ENCODE measurements around the gene AAK1.

AAK1 gene

GRCh38 chr2:69499242-69499641 is 144.3 kb downstream of the AAK1 start:
- H3K27me3 ChIP-seq (ENCODE audit: low read depth) = no peaks in the 10 kb centered on the region
- no peaks in the 10 kb centered on the region for H3K9me3 ChIP-seq
- no peak overlapping the region for H3K4me3 ChIP-seq
- no peaks in the 10 kb centered on the region for H3K4me1 ChIP-seq
- in situ Hi-C loops (cut with MboI; ENCODE audit: low sequenced_read_pairs) = no loop called here
- no peaks in the 10 kb centered on the region for H3K36me3 ChIP-seq (replicated peaks)
- DNase-seq (ENCODE audit: low spot score in 2 of 2) = no peak

- no peak overlapping the region for H3K4me3 ChIP-seq
- H3K36me3 ChIP-seq (replicated peaks) = no peaks in the 10 kb centered on the region
- H3K27me3 ChIP-seq (ENCODE audit: low read depth) = no peaks in the 10 kb centered on the region
- DNase-seq (ENCODE audit: low spot score in 2 of 2) = no peak
- in situ Hi-C loops (cut with MboI; ENCODE audit: low sequenced_read_pairs) = no loop called here
- no peaks in the 10 kb centered on the region for H3K4me1 ChIP-seq
- H3K9me3 ChIP-seq = no peaks in the 10 kb centered on the region
Measured at GRCh38 chr2:69495861-69496260, 147.7 kb downstream of the AAK1 start.

GRCh38 chr2:69495008-69495407 is 148.5 kb downstream of the AAK1 start:
- Histone ChIP-seq H3K27me3 (ENCODE audit: low read depth) (no peaks in the 10 kb centered on the region), H3K4me3 (no peak overlapping the region), H3K9me3 (no peaks in the 10 kb centered on the region), H3K36me3 (replicated peaks) (0 out of 2 replicates have a peak, but pooled peaks cover 3% of the 10 kb centered on the region), H3K4me1 (no peaks in the 10 kb centered on the region)
- DNase-seq (ENCODE audit: low spot score in 2 of 2) = no peak
- in situ Hi-C loops (cut with MboI; ENCODE audit: low sequenced_read_pairs) = no loop called here

- 0 out of 2 replicates have a peak, but pooled peaks cover 3% of the 10 kb centered on the region for H3K36me3 ChIP-seq (replicated peaks)
- H3K4me3 ChIP-seq = no peak overlapping the region
- in situ Hi-C loops (cut with MboI; ENCODE audit: low sequenced_read_pairs) = no loop called here
- H3K4me1 ChIP-seq = no peaks in the 10 kb centered on the region
- no peaks in the 10 kb centered on the region for H3K9me3 ChIP-seq
- no peaks in the 10 kb centered on the region for H3K27me3 ChIP-seq (ENCODE audit: low read depth)
- DNase-seq (ENCODE audit: low spot score in 2 of 2) = no peak
Measured at GRCh38 chr2:69494126-69494525, 149.4 kb downstream of the AAK1 start.

GRCh38 chr2:69493268-69493667 is 150.3 kb downstream of the AAK1 start:
- Histone ChIP-seq H3K9me3 (no peaks in the 10 kb centered on the region), H3K4me1 (no peaks in the 10 kb centered on the region), H3K36me3 (replicated peaks) (0 out of 2 replicates have a peak, but pooled peaks cover 3% of the 10 kb centered on the region), H3K27me3 (ENCODE audit: low read depth) (no peaks in the 10 kb centered on the region), H3K4me3 (no peak overlapping the region)
- in situ Hi-C loops (cut with MboI; ENCODE audit: low sequenced_read_pairs) = no loop called here
- DNase-seq (ENCODE audit: low spot score in 2 of 2) = no peak

GRCh38 chr2:69491864-69492263 is 151.7 kb downstream of the AAK1 start:
- no peak for DNase-seq (ENCODE audit: low spot score in 2 of 2)
- 0 out of 2 replicates have a peak, but pooled peaks cover 3% of the 10 kb centered on the region for H3K36me3 ChIP-seq (replicated peaks)
- no peaks in the 10 kb centered on the region for H3K27me3 ChIP-seq (ENCODE audit: low read depth)
- no peaks in the 10 kb centered on the region for H3K9me3 ChIP-seq
- H3K4me1 ChIP-seq = no peaks in the 10 kb centered on the region
- no peak overlapping the region for H3K4me3 ChIP-seq
- in situ Hi-C loops (cut with MboI; ENCODE audit: low sequenced_read_pairs) = no loop called here

- in situ Hi-C loops (cut with MboI; ENCODE audit: low sequenced_read_pairs) = no loop called here
- H3K9me3 ChIP-seq = no peaks in the 10 kb centered on the region
- H3K4me3 ChIP-seq = no peak overlapping the region
- H3K36me3 ChIP-seq (replicated peaks) = 0 out of 2 replicates have a peak, but pooled peaks cover 7% of the 10 kb centered on the region
- no peak for DNase-seq (ENCODE audit: low spot score in 2 of 2)
- H3K4me1 ChIP-seq = no peaks in the 10 kb centered on the region
- no peaks in the 10 kb centered on the region for H3K27me3 ChIP-seq (ENCODE audit: low read depth)
Measured at GRCh38 chr2:69490486-69490885, 153.1 kb downstream of the AAK1 start.

- no peak for DNase-seq (ENCODE audit: low spot score in 2 of 2)
- no peak overlapping the region for H3K4me3 ChIP-seq
- H3K36me3 ChIP-seq (replicated peaks) = 0 out of 2 replicates have a peak, but pooled peaks cover 7% of the 10 kb centered on the region
- no peaks in the 10 kb centered on the region for H3K9me3 ChIP-seq
- no peaks in the 10 kb centered on the region for H3K4me1 ChIP-seq
- in situ Hi-C loops (cut with MboI; ENCODE audit: low sequenced_read_pairs) = no loop called here
- no peaks in the 10 kb centered on the region for H3K27me3 ChIP-seq (ENCODE audit: low read depth)
Measured at GRCh38 chr2:69489793-69490192, 153.7 kb downstream of the AAK1 start.

GRCh38 chr2:69483696-69484095 is 159.8 kb downstream of the AAK1 start:
- in situ Hi-C loops (cut with MboI; ENCODE audit: low sequenced_read_pairs) = no loop called here
- no peak for DNase-seq (ENCODE audit: low spot score in 2 of 2)
- H3K9me3 ChIP-seq = no peaks in the 10 kb centered on the region
- H3K36me3 ChIP-seq (replicated peaks) = 0 out of 2 replicates have a peak, but pooled peaks cover 4% of the 10 kb centered on the region
- no peaks in the 10 kb centered on the region for H3K27me3 ChIP-seq (ENCODE audit: low read depth)
- H3K4me3 ChIP-seq = no peak overlapping the region
- peaks cover 2% of the 10 kb centered on the region; the same call in 1 of the 2 replicates for H3K4me1 ChIP-seq

GRCh38 chr2:69483024-69483423 is 160.5 kb downstream of the AAK1 start:
- H3K9me3 ChIP-seq = no peaks in the 10 kb centered on the region
- H3K4me1 ChIP-seq = peaks cover 2% of the 10 kb centered on the region; the same call in 1 of the 2 replicates
- in situ Hi-C loops (cut with MboI; ENCODE audit: low sequenced_read_pairs) = no loop called here
- 0 out of 2 replicates have a peak, but pooled peaks cover 4% of the 10 kb centered on the region for H3K36me3 ChIP-seq (replicated peaks)
- H3K4me3 ChIP-seq = no peak overlapping the region
- no peaks in the 10 kb centered on the region for H3K27me3 ChIP-seq (ENCODE audit: low read depth)
- DNase-seq (ENCODE audit: low spot score in 2 of 2) = no peak

GRCh38 chr2:69482471-69482870 is 161.1 kb downstream of the AAK1 start:
- Histone ChIP-seq H3K36me3 (replicated peaks) (0 out of 2 replicates have a peak, but pooled peaks cover 4% of the 10 kb centered on the region), H3K4me3 (no peak overlapping the region), H3K27me3 (ENCODE audit: low read depth) (no peaks in the 10 kb centered on the region), H3K4me1 (peaks cover 2% of the 10 kb centered on the region; the same call in 1 of the 2 replicates), H3K9me3 (no peaks in the 10 kb centered on the region)
- DNase-seq (ENCODE audit: low spot score in 2 of 2) = no peak
- in situ Hi-C loops (cut with MboI; ENCODE audit: low sequenced_read_pairs) = no loop called here

GRCh38 chr2:69481421-69481820 is 162.1 kb downstream of the AAK1 start:
- no peak overlapping the region for H3K4me3 ChIP-seq
- no peaks in the 10 kb centered on the region for H3K9me3 ChIP-seq
- no peaks in the 10 kb centered on the region for H3K36me3 ChIP-seq (replicated peaks)
- H3K27me3 ChIP-seq (ENCODE audit: low read depth) = no peaks in the 10 kb centered on the region
- in situ Hi-C loops (cut with MboI; ENCODE audit: low sequenced_read_pairs) = no loop called here
- DNase-seq (ENCODE audit: low spot score in 2 of 2) = no peak
- H3K4me1 ChIP-seq = peaks cover 2% of the 10 kb centered on the region; the same call in 1 of the 2 replicates

GRCh38 chr2:69477627-69478026 is 165.9 kb downstream of the AAK1 start:
- Histone ChIP-seq H3K4me1 (no peaks in the 10 kb centered on the region), H3K36me3 (replicated peaks) (no peaks in the 10 kb centered on the region), H3K4me3 (no peak overlapping the region), H3K27me3 (ENCODE audit: low read depth) (no peaks in the 10 kb centered on the region), H3K9me3 (no peaks in the 10 kb centered on the region)
- in situ Hi-C loops (cut with MboI; ENCODE audit: low sequenced_read_pairs) = no loop called here
- DNase-seq (ENCODE audit: low spot score in 2 of 2) = no peak

GRCh38 chr2:69474688-69475087 is 168.9 kb downstream of the AAK1 start:
- DNase-seq (ENCODE audit: low spot score in 2 of 2) = no peak

GRCh38 chr2:69471793-69472192 is 171.7 kb downstream of the AAK1 start:
- in situ Hi-C loops (cut with MboI; ENCODE audit: low sequenced_read_pairs) = no loop called here
- Histone ChIP-seq H3K36me3 (replicated peaks) (no peaks in the 10 kb centered on the region), H3K4me3 (no peak overlapping the region), H3K9me3 (no peaks in the 10 kb centered on the region), H3K4me1 (no peaks in the 10 kb centered on the region), H3K27me3 (ENCODE audit: low read depth) (no peaks in the 10 kb centered on the region)
- DNase-seq (ENCODE audit: low spot score in 2 of 2) = no peak

More at GRCh38 chr2:69474688-69475087, 168.9 kb downstream of the AAK1 start:
- no peaks in the 10 kb centered on the region for H3K36me3 ChIP-seq (replicated peaks)
- no peak overlapping the region for H3K4me3 ChIP-seq
- H3K27me3 ChIP-seq (ENCODE audit: low read depth) = no peaks in the 10 kb centered on the region
- in situ Hi-C loops (cut with MboI; ENCODE audit: low sequenced_read_pairs) = no loop called here
- H3K4me1 ChIP-seq = no peaks in the 10 kb centered on the region
- H3K9me3 ChIP-seq = no peaks in the 10 kb centered on the region

Measured in HAP-1 (cell line).